A673 (cell line): ENCODE measurements around the gene RNF213. TPM values are rescaled to one million over a fixed set of nuclear protein-coding genes. Genes with fewer than 3 reads are reported as not detected.

Source experiments
- BruUV-seq: library from RNA; stranded (reverse); fragments of 400-500 nt; replicated peaks from 2 replicates; lab custom pipeline; 2021; lab: Mats Ljungman, UMichigan
- CTCF ChIA-PET: fragments of 300-600 bp; sonication (Branson Sonifier 250); formaldehyde crosslinking; loops from one replicate; lab custom pipeline; 2022; ENCODE audit warnings: antibody characterized with exemption; lab: Charles Lee
- POLR2A ChIA-PET: fragments of 300-600 bp; sonication (Branson Sonifier 250); formaldehyde crosslinking; loops from one replicate; lab custom pipeline; 2022; ENCODE audit warnings: antibody characterized with exemption; ENCODE audit not compliant: low non-redundant PET; lab: Charles Lee
- DNase-seq: peaks from one replicate; pipeline ENCODE4 v3.0.0-alpha.2; 2015; ENCODE audit warnings: low spot score
- H3K27ac ChIP-seq: fragments of 200-600 bp; sonication (generic); 2 replicates; pipeline ENCODE4 v1.5.1; 2016; ENCODE audit warnings: mixed run types, low read depth, mild to moderate bottlenecking, mixed read lengths, antibody characterized with exemption, low read length; ENCODE audit not compliant: poor library complexity, severe bottlenecking
- H3K27me3 ChIP-seq: fragments of 200-600 bp; sonication (generic); replicated peaks from 2 replicates; pipeline ENCODE4 v1.6.1; 2017; ENCODE audit warnings: mixed run types, low read depth, mild to moderate bottlenecking, mixed read lengths, antibody characterized with exemption, low read length; ENCODE audit not compliant: insufficient read depth, poor library complexity
- H3K36me3 ChIP-seq: fragments of 200-600 bp; sonication (generic); 2 replicates; pipeline ENCODE4 v1.6.1; 2016; ENCODE audit warnings: mixed run types, mild to moderate bottlenecking, mixed read lengths, antibody characterized with exemption, low read length; ENCODE audit not compliant: insufficient read depth, poor library complexity, severe bottlenecking
- H3K4me1 ChIP-seq: fragments of 200-600 bp; sonication (generic); 2 replicates; pipeline ENCODE4 v1.6.1; 2017; ENCODE audit warnings: mixed run types, mild to moderate bottlenecking, mixed read lengths, antibody characterized with exemption, low read length; ENCODE audit not compliant: insufficient read depth, poor library complexity, severe bottlenecking
- H3K4me3 ChIP-seq: fragments of 200-600 bp; sonication (generic); 2 replicates; pipeline ENCODE4 v1.5.1; 2016; ENCODE audit warnings: low read depth, mixed run types, mild to moderate bottlenecking, mixed read lengths, low read length; ENCODE audit not compliant: poor library complexity, severe bottlenecking
- H3K9me3 ChIP-seq: fragments of 200-600 bp; sonication (generic); 2 replicates; pipeline ENCODE4 v1.6.1; 2016; ENCODE audit warnings: mixed run types, low read depth, mild to moderate bottlenecking, mixed read lengths, antibody characterized with exemption, low read length; ENCODE audit not compliant: poor library complexity, severe bottlenecking
- EZH2 ChIP-seq: fragments of 200-600 bp; sonication (generic); IDR thresholded peaks from 2 replicates; pipeline ENCODE4 v1.6.1; 2017; ENCODE audit warnings: borderline replicate concordance, low read depth, mild to moderate bottlenecking, mixed read lengths, antibody characterized with exemption, low read length; ENCODE audit not compliant: poor library complexity, severe bottlenecking
- intact Hi-C: fragments of 100-400 bp; cut with micrococcal nuclease; formaldehyde crosslinking; loops from one replicate; pipeline ENCODE4 v1.10.0; 2022; ENCODE audit not compliant: unreplicated experiment
- total RNA-seq: library from RNA; stranded (reverse); gene quantifications from 2 replicates; pipeline ENCODE4 v1.2.3, GENCODE V29; 2021
- TF ChIP-seq, protein P1 (sequence below): fragments of 300-800, 200-600 bp; sonication (generic); conservative IDR thresholded peaks from 2 replicates; pipeline ENCODE4 v1.5.1; 2017; ENCODE audit warnings: low read depth, mild to moderate bottlenecking, antibody characterized with exemption, low read length, moderate library complexity, mixed read lengths

The RNF213 gene
- total RNA-seq, 1 experiment from 2014 or later, result 78.0 TPM

DNA sequence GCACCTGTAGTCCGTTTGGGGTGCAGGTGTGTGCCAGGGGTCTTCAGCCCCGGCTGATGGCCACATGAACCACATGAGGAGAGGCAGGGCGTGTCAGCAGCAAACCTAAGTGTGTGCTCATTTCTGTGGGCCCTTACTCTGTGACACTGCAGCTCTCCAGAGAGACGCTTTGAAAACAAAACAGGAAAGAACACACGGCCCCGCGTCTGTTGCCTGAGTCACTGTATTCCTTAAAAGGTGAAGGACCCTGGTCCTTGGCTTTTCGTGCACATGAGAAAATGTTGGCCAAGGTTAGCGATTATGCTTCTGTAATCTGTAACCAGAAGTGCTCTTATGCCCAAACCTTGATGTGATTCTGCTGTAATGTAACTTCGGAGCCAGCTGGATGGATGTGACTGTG is 176.9 kb downstream of the RNF213 start:
- no TSS peak for BruUV-seq
- POLR2A ChIA-PET, result no interaction called here
- Histone ChIP-seq H3K9me3 (no peaks in the 10 kb centered on the region), H3K36me3 (no peaks in the 10 kb centered on the region), H3K27ac (no peak overlapping the region), H3K4me3 (no peak overlapping the region), H3K27me3 (peaks cover 10% of the 10 kb centered on the region), H3K4me1 (no peaks in the 10 kb centered on the region)
- intact Hi-C loops, result no loop called here
- no peak for DNase-seq
- TF ChIP-seq EZH2, result no peak
- TF ChIP-seq, protein P1, sequence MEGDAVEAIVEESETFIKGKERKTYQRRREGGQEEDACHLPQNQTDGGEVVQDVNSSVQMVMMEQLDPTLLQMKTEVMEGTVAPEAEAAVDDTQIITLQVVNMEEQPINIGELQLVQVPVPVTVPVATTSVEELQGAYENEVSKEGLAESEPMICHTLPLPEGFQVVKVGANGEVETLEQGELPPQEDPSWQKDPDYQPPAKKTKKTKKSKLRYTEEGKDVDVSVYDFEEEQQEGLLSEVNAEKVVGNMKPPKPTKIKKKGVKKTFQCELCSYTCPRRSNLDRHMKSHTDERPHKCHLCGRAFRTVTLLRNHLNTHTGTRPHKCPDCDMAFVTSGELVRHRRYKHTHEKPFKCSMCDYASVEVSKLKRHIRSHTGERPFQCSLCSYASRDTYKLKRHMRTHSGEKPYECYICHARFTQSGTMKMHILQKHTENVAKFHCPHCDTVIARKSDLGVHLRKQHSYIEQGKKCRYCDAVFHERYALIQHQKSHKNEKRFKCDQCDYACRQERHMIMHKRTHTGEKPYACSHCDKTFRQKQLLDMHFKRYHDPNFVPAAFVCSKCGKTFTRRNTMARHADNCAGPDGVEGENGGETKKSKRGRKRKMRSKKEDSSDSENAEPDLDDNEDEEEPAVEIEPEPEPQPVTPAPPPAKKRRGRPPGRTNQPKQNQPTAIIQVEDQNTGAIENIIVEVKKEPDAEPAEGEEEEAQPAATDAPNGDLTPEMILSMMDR, result no peak
- CTCF ChIA-PET, result interaction anchor here (0.7 kb wide), 1 partner anchor 667 kb away, joined by 9 read pairs; no protein-coding TSS in a partner anchor

DNA sequence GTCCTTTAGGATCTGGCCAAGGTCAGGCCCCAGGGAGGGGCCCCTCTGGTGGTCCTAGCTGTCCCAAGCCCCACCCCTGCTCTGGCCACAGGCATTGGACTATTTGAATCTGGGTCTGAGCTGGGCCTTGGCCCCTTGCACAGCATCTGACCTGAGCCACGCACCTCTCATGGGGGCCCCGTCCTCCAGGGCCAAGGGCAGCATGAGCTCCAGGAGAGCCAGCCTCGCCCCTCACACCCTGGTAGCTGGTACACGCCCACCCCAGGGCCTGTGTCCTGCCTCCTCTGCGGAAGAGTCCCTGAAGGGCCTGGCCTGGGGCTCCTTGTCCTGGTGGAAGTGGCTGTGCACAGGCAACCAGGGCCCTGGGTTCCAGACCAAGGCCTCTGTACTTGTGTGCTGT is 178.2 kb downstream of the RNF213 start:
- no peak for DNase-seq
- no TSS peak for BruUV-seq
- Histone ChIP-seq H3K36me3 (no peaks in the 10 kb centered on the region), H3K27me3 (peaks cover 10% of the 10 kb centered on the region), H3K27ac (no peak overlapping the region), H3K4me1 (peaks cover 1% of the 10 kb centered on the region), H3K4me3 (no peak overlapping the region), H3K9me3 (no peaks in the 10 kb centered on the region)
- TF ChIP-seq EZH2, result no peak
- TF ChIP-seq, protein P1, result no peak
- ChIA-PET CTCF (no interaction called here), POLR2A (no interaction called here)
- intact Hi-C loops, result no loop called here

DNA sequence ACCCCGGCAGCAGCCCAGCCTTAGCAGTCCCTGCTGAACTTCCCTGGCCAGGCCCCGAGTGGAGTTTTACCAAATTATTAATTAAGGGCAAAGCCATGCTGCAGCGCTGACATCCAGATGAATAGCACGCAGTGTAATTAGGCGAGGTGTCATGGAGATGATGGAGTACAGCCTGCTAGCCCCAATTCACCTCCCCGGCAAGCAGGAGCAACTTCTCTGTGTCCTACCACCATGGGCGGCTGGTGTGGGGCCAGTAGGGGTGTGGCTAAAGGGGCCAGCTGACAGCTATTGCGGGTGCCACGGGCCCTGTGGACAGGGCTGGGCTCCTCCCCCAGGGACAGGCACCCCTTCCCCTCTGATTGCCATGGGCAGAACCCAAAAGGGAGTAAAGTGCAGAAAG is 178.8 kb downstream of the RNF213 start:
- Histone ChIP-seq H3K4me3 (no peak overlapping the region), H3K9me3 (no peaks in the 10 kb centered on the region), H3K27me3 (peaks cover 10% of the 10 kb centered on the region), H3K4me1 (peaks cover 6% of the 10 kb centered on the region), H3K36me3 (no peaks in the 10 kb centered on the region), H3K27ac (no peak overlapping the region)
- POLR2A ChIA-PET, result no interaction called here
- TF ChIP-seq EZH2, result no peak
- TF ChIP-seq, protein P1, result no peak
- CTCF ChIA-PET, result no interaction called here
- BruUV-seq, result no TSS peak
- intact Hi-C loops, result no loop called here
- no peak for DNase-seq
